MCF 10A (cell line): ENCODE data around the gene HS6ST3. TPM values are rescaled to one million over a fixed set of nuclear protein-coding genes. Genes with fewer than 3 reads are reported as not detected.

Experiments used
- BruUV-seq: library from RNA; stranded (reverse); fragments of 400-500 nt; replicated peaks from 2 replicates; lab custom pipeline; 2021; lab: Mats Ljungman, UMichigan
- CTCF ChIA-PET: fragments of 300-600 bp; sonication (Branson Sonifier 250); formaldehyde crosslinking; extraction: SDS; loops from one replicate; lab custom pipeline; 2021; ENCODE audit warnings: antibody characterized with exemption, inconsistent platforms; lab: Yijun Ruan, JAX
- POLR2A ChIA-PET: fragments of 300-600, 350-650 bp; sonication (Branson Sonifier 250); formaldehyde crosslinking; extraction: SDS; loops from one replicate; lab custom pipeline; 2020; ENCODE audit warnings: antibody characterized with exemption, inconsistent platforms; lab: Yijun Ruan, JAX
- DNase-seq: peaks from one replicate; pipeline ENCODE4 v3.0.0-alpha.2; 2018; ENCODE audit not compliant: unreplicated experiment
- H3K27ac Mint-ChIP-seq: one replicate; pipeline ENCODE4 v1.8.0; 2022; ENCODE audit warnings: mild to moderate bottlenecking, low read depth, mixed read lengths; ENCODE audit not compliant: unreplicated experiment
- H3K27me3 Mint-ChIP-seq: one replicate; pipeline ENCODE4 v1.8.0; 2022; ENCODE audit warnings: mixed read lengths; ENCODE audit not compliant: insufficient read depth, unreplicated experiment
- H3K36me3 Mint-ChIP-seq: one replicate; pipeline ENCODE4 v1.8.0; 2022; ENCODE audit warnings: mild to moderate bottlenecking, moderate library complexity, mixed read lengths; ENCODE audit not compliant: insufficient read depth, unreplicated experiment
- H3K4me1 Mint-ChIP-seq: one replicate; pipeline ENCODE4 v1.8.0; 2022; ENCODE audit warnings: mixed read lengths; ENCODE audit not compliant: insufficient read depth, unreplicated experiment
- H3K4me3 Mint-ChIP-seq: one replicate; pipeline ENCODE4 v1.8.0; 2022; ENCODE audit warnings: mild to moderate bottlenecking, moderate library complexity, mixed read lengths; ENCODE audit not compliant: unreplicated experiment
- H3K9me3 Mint-ChIP-seq: one replicate; pipeline ENCODE4 v1.8.0; 2022; ENCODE audit warnings: mixed read lengths; ENCODE audit not compliant: unreplicated experiment
- intact Hi-C: fragments of 100-400 bp; cut with micrococcal nuclease; formaldehyde crosslinking; loops from 2 replicates; pipeline ENCODE4 v1.14.1; 2022
- total RNA-seq: library from RNA; stranded (reverse); gene quantifications from 2 replicates; pipeline ENCODE4 v1.2.3, GENCODE V29; 2022
- TF ChIP-seq, protein P1 (sequence below): fragments of 200-600 bp; IDR thresholded peaks from one replicate; pipeline ENCODE4 v1.8.0; 2022; ENCODE audit warnings: antibody characterized with exemption, mild to moderate bottlenecking; ENCODE audit not compliant: unreplicated experiment

Gene HS6ST3
- total RNA-seq, 1 experiment from 2014 or later, result 0.09 TPM

DNA sequence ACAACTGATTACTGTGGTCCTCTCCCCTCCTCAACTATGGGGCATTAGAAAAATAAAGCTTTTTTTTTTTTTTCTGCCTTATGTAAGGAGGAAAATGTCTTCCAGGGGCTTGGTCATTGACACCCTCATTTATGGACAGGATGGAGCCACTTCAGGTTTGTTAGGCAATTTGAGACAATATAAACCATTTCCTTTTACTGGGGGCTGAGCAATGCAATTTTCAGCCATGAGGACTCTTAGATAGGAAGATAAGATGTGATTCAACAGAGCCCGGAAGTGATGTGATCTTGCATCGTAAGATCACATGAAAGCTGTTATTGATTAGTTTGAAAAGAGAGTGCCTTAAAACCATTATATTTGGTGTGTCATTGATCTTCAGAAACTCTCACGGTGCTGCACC is 693.6 kb downstream of the HS6ST3 start:
- H3K27me3 Mint-ChIP-seq, result no peaks in the 10 kb centered on the region
- H3K36me3 Mint-ChIP-seq, result no peaks in the 10 kb centered on the region
- ChIA-PET POLR2A (no interaction called here), CTCF (interaction anchor here (0.6 to 1.4 kb wide), 2 partner anchors 11 to 432 kb away, joined by 3 to 4 read pairs; no protein-coding TSS in a partner anchor)
- H3K4me3 Mint-ChIP-seq, result no peak overlapping the region
- H3K27ac Mint-ChIP-seq, result no peak overlapping the region
- intact Hi-C loops, result no loop called here
- DNase-seq, result no peak
- H3K4me1 Mint-ChIP-seq, result peaks cover 16% of the 10 kb centered on the region
- no TSS peak for BruUV-seq
- peaks cover 18% of the 10 kb centered on the region for H3K9me3 Mint-ChIP-seq
- TF ChIP-seq, protein P1, sequence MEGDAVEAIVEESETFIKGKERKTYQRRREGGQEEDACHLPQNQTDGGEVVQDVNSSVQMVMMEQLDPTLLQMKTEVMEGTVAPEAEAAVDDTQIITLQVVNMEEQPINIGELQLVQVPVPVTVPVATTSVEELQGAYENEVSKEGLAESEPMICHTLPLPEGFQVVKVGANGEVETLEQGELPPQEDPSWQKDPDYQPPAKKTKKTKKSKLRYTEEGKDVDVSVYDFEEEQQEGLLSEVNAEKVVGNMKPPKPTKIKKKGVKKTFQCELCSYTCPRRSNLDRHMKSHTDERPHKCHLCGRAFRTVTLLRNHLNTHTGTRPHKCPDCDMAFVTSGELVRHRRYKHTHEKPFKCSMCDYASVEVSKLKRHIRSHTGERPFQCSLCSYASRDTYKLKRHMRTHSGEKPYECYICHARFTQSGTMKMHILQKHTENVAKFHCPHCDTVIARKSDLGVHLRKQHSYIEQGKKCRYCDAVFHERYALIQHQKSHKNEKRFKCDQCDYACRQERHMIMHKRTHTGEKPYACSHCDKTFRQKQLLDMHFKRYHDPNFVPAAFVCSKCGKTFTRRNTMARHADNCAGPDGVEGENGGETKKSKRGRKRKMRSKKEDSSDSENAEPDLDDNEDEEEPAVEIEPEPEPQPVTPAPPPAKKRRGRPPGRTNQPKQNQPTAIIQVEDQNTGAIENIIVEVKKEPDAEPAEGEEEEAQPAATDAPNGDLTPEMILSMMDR, result no peak

GRCh38 chr13:96785986-96786385 is 696.1 kb downstream of the HS6ST3 start:
- Mint-ChIP-seq H3K27ac (no peak overlapping the region), H3K4me3 (no peak overlapping the region), H3K4me1 (peaks cover 4% of the 10 kb centered on the region), H3K36me3 (no peaks in the 10 kb centered on the region), H3K9me3 (peaks cover 9% of the 10 kb centered on the region), H3K27me3 (no peaks in the 10 kb centered on the region)
- intact Hi-C loops, result no loop called here
- ChIA-PET CTCF (no interaction called here), POLR2A (no interaction called here)
- DNase-seq, result no peak
- TF ChIP-seq, protein P1, result no peak
- no TSS peak for BruUV-seq

DNA sequence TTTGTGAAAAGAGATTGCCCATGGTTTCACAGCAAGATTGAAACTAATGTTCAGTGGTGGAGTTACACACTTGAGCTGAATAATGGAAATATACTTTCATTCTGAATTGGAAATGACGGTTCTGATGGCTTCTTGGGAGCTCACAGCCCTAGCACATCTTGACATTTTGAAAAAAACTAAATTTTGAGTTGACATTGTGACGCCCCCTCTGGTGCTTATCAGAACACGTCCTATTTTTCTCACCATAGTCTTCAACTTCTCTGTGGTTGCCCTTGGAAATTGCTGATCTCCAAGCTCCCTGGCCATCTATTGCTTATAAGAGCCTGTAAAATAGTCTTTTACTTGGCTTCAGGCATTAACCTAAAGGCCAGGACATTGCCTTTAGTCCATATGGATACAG is 702.3 kb downstream of the HS6ST3 start:
- ChIA-PET CTCF (interaction anchor here (0.5 kb wide), 1 partner anchor 1751 kb away, joined by 3 read pairs; no protein-coding TSS in a partner anchor), POLR2A (no interaction called here)
- Mint-ChIP-seq H3K36me3 (no peaks in the 10 kb centered on the region), H3K27me3 (no peaks in the 10 kb centered on the region), H3K4me1 (peaks cover 6% of the 10 kb centered on the region), H3K4me3 (no peak overlapping the region), H3K9me3 (peaks cover 9% of the 10 kb centered on the region), H3K27ac (no peak overlapping the region)
- no peak for DNase-seq
- intact Hi-C loops, result no loop called here
- BruUV-seq, result no TSS peak
- TF ChIP-seq, protein P1, result no peak

DNA sequence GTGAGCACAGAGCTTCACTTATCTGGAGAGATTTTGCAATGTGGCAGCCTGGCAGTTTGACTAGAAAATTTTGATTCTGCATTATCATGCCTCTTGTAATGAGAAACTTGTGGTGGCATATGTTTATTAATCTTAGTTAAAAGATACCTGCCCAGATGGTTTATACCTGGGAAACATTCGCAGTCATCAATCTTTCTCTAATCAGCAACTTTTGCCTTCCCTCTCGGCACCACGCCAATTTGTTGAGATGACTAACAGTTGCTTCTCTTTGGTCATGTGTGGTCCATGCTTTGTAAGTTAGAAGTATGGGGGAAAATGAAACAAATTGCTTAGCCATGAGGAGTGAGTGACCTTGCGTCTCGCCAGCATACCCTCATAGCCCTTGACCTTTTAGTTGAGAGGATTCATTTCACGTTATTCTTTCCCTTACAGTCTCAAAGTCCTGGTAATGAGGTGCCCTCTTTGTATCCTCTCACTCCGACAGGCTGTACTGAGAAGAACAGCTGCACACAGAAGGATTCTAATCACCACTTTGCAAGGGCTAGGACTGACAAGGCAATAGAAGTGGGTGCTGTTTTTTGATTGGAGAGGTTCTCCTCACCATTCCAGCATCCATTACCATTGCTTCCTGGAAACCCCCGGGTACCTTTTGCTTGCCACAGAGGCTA is 703.0 kb downstream of the HS6ST3 start:
- H3K36me3 Mint-ChIP-seq, result no peaks in the 10 kb centered on the region
- CTCF ChIA-PET, result interaction anchor here (0.5 kb wide), 1 partner anchor 1751 kb away, joined by 3 read pairs; no protein-coding TSS in a partner anchor
- intact Hi-C loops, result no loop called here

More for the DNA sequence above, 703.0 kb downstream of the HS6ST3 start:
- H3K4me1 Mint-ChIP-seq, result peaks cover 6% of the 10 kb centered on the region
- H3K4me3 Mint-ChIP-seq, result no peak overlapping the region
- no TSS peak for BruUV-seq
- H3K27ac Mint-ChIP-seq, result no peak overlapping the region
- DNase-seq, result no peak
- TF ChIP-seq, protein P1, result no peak
- peaks cover 5% of the 10 kb centered on the region for H3K9me3 Mint-ChIP-seq
- H3K27me3 Mint-ChIP-seq, result no peaks in the 10 kb centered on the region
- POLR2A ChIA-PET, result no interaction called here
